GM12874 (cell line): ENCODE measurements around the gene ARHGAP5.

ENCODE experiments used
- TF ChIP-seq, protein P1 (sequence below): IDR thresholded peaks from 2 replicates; pipeline ENCODE4 v1.5.1; 2011; ENCODE audit warnings: low read depth, mild to moderate bottlenecking, control low read depth, low read length, moderate library complexity; ENCODE audit not compliant: insufficient read depth

Gene ARHGAP5

DNA sequence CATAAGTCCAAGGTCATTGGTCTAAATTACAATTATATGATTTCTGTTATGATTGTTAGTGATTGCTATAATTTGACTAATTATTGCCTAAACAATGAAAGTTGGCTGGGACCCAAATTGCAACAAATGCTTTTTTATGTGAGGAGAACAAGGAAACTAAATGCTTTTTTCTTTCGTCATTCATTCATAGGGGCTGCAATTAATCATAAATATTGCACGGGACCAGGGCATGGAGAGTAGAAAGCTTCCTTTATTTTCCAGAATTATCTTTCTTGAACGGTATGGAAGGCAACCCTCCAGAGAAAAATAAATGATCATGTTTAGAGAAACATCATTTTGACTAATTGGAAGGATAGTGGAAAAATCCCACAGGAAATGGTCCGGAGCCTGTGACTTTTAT is 32.6 kb upstream of the ARHGAP5 start:
- TF ChIP-seq, protein P1, sequence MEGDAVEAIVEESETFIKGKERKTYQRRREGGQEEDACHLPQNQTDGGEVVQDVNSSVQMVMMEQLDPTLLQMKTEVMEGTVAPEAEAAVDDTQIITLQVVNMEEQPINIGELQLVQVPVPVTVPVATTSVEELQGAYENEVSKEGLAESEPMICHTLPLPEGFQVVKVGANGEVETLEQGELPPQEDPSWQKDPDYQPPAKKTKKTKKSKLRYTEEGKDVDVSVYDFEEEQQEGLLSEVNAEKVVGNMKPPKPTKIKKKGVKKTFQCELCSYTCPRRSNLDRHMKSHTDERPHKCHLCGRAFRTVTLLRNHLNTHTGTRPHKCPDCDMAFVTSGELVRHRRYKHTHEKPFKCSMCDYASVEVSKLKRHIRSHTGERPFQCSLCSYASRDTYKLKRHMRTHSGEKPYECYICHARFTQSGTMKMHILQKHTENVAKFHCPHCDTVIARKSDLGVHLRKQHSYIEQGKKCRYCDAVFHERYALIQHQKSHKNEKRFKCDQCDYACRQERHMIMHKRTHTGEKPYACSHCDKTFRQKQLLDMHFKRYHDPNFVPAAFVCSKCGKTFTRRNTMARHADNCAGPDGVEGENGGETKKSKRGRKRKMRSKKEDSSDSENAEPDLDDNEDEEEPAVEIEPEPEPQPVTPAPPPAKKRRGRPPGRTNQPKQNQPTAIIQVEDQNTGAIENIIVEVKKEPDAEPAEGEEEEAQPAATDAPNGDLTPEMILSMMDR, result no peak

DNA sequence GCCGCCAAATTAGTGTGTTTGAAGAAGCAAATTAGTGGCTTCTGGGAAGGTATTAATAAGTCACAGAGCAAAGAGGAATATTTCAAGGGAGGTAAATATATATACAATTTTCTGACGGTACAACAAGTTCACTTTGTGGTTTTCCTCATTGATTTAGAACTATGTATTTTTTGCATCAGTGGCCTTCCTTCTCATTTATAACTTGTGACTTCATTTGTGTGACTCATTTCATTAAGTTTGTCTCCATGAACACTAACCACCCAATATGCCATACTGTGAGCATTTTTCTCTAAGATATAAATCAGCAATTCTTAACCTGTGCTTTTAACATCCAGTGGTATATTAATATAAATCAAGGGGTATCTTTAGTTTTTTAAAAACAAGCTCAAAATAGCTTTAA is 29.3 kb upstream of the ARHGAP5 start:
- TF ChIP-seq, protein P1, result no peak

DNA sequence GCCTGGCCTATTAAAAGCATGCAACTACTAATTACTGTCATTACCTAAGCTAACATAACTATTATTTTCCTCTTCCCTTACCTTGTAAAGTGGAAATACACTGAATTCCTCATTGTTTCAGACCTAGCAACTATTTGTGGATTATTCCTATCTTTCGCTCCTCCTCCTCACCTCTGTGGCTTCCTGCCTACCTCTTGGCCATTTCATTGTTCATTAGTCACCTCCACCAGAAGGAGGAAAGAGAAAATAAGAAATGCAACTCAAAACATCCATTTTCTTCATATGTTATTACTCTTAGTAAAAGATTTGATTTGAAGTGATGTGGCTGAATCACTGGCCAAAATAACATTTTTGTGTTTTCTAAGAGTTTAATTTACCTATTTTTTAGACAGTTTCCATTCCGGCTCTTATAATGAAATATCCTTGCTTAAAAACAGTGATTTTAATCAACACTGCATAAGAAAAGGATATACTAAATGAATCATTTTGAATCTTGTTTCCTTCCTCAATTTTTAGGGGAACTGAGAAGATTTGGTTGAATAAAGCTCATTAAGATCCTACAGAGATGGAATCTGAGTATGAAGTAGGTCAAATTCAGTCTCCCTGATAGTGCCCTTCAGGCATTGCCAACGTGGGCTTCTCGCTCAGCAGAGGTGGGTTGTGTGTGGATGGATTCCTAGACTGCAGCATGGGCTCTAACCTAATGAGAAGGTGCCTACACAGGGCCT is 27.6 kb upstream of the ARHGAP5 start:
- TF ChIP-seq, protein P1, result no peak

DNA sequence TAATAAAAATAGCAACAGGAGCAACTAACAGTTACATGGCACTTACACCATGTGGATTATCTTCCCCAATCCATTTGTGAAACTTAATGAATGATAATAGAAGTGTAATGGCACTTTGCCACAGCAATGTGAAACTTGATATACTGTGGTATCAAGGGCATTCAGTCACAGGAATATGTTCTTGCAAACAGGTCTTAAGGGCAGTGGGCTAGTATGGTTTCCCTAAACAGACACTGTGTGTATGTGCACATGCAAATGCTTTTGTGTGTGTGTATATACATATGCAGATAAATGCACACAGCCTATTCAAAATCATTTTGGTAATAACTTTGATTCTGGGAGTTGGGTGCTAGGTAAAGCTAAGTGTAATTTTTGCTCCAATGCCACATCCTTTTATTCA is 26.2 kb upstream of the ARHGAP5 start:
- TF ChIP-seq, protein P1, result no peak

DNA sequence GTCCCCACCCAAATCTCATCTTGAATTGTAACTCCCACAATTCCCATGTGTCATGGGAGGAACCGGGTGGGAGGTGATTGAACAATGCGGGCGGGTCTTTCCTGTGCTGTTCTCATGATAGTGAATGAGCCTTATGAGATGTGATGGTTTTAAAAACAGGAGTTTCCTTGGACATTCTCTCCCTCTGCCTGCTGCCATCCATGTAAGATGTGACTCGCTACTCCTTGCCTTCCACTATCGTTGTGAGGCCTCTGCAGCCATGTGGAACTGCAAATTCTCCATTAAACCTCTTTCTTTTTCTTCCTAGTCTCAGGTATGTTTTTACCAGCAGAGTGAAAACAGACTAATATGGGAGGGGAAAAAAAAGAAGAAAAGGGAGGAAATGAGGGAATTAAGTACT is 22.6 kb upstream of the ARHGAP5 start:
- TF ChIP-seq, protein P1, result no peak

DNA sequence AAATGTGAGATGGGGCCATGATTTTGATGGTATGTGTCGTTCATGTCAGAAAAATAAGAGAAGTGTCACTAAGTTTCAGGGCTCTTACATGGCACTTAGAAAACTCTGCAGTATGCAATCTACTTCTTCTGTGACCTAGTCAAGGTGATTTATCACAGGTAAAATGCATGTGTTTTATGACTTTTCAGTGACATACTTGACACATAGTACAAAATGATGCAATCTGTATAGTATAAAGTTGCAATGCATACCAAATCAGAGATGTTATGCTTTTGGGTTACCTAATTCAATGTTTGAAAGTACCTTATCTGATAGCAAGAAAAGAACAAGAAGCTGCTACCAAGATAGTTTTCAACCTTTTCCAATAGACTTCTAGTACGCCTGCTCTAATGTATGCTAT is 21.9 kb upstream of the ARHGAP5 start:
- TF ChIP-seq, protein P1, result no peak

DNA sequence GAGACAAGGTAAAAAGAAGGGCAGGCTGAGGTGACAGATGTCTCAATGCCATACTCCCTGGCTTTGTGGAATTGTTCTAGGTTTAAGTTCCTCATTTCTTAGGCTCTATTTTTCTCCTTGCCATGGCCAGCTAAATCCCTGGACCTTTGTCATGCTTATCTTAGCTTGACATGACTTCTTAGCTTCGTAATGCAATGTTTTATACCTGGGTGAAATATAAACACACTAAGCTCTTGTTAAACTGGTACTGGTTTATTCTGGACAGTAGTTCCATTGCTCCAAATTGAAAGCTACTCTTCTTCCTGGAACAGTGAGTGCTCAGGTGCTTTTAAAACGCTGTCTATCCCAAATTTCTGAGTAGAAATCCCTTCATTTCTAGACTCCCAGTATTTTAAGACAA is 17.4 kb upstream of the ARHGAP5 start:
- TF ChIP-seq, protein P1, result no peak
